Activated CD8-positive, alpha-beta memory T cell treated with anti-CD3 and anti-CD28 coated beads, Interleukin-2, amount 50 U/mL, for 1 hour (primary cell): Measurements from ENCODE around the gene TRHDE.
"Not testable (repeated sequence)": the region's sequence is repeated elsewhere in the genome, so short reads cannot be mapped to it uniquely, and the experiment has no call there.

ENCODE experiments used
- DNase-seq: peaks from one replicate; pipeline ENCODE4 v3.0.0-alpha.2; 2020; ENCODE audit errors: extremely low read depth

The TRHDE gene

DNA sequence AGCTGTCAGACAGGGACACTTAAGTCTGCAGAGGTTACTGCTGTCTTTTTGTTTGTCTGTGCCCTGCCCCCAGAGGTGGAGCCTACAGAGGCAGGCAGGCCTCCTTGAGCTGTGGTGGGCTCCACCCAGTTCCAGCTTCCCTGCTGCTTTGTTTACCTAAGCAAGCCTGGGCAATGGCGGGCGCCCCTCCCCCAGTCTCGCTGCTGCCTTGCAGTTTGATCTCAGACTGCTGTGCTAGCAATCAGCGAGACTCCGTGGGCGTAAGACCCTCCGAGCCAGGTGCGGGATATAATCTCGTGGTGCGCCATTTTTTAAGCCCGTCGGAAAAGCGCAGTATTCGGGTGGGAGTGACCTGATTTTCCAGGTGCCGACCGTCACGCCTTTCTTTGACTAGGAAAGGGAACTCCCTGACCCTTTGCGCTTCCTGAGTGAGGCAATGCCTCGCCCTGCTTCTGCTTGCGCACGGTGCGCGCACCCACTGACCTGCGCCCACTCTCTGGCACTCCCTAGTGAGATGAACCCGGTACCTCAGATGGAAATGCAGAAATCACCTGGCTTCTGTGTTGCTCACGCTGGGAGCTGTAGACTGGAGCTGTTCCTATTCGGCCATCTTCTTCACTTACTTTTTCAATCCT, 248.0 kb downstream of the TRHDE start:
- DNase-seq, result not testable (repeated sequence)

DNA sequence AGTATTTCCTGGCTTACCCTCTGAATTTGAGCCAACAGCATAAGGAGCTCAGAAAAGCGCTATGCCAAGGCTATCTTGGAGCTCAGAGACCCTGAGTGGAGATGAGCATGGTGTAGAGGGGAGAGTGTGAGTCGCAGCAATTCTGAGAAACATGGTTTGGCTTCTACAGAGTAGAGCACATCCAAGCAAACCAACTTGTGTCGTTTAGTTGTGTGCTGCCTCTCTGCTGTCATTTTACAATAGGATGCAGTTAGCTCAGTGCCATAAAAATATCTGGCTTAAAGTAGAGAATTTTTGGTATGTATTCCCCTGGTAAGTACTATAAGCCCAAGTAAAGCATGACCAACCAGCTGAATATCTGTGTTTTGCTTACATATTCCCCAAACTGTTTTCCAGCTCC, 249.2 kb downstream of the TRHDE start:
- DNase-seq, result no peak

DNA sequence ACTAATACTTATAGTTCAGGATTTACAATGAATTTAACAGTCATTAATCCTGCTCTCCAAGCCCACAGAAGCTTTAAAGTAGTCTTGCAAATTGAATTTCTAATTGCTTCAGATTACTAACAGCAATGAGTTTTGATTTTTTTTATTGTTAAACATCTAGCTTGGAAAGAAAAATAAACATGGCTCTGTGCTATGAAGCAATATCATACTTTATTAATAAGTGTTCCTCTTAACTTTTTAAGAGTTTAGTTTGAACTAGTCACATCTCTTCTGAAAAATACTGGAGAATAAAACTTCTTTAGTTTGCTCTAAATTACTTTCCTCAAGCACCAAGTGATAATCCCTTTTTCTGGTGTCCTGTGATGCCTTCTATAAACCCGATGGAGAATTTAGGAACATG, 250.2 kb downstream of the TRHDE start:
- no peak for DNase-seq

DNA sequence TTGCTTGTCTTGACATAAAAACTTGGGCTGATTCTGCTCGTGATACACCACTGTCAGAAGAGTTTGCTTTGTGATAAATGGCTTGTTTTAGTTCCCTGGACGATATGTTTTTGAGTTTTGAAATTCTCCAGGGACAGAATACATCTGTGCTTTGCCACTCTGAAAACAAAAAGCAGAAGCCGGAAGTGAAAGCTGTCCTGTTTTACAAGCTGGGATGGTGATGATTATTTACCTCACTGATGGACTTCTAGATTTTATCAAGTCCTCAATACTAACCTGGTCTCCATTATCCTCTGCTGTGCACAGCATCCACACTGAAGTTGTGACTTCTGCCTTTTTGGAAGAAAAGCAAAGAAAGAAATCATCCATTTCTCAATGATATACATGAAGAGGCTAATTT, 251.6 kb downstream of the TRHDE start:
- no peak for DNase-seq

DNA sequence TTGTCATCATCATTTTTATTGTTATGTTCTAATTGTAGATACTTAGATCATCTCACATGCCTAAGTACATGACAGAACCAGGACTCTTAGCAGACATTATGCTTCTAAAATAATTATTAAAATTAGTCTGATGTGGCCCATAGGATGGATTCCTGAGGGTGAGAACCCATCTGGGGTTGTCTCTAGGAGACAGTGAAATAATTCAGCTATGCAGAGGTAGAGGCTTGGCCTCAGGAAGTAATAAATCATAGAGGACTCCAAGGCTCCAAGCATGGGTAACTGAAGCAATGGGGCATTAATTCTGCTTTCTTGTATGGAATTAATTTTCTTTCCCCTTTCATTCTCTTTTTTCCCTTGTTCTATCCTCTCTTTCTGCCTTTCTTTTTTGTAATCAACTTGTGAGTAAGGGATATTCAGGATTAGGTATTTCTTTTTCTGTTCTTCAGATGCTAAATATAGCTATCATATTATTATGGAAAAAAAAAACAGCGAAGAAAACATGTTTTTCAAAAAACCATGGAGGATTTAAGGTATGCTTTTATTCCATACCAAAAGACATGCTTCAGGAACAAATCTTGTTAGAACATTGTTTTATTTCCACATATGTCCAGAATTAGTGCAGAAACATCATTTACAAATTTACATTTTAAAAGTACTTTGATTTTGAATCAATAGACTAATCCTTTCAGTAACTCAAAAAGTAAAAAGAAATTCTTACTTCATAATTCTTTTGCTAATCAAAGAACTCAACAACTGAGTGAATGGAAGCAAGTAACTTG, 263.2 kb downstream of the TRHDE start:
- DNase-seq, result no peak

DNA sequence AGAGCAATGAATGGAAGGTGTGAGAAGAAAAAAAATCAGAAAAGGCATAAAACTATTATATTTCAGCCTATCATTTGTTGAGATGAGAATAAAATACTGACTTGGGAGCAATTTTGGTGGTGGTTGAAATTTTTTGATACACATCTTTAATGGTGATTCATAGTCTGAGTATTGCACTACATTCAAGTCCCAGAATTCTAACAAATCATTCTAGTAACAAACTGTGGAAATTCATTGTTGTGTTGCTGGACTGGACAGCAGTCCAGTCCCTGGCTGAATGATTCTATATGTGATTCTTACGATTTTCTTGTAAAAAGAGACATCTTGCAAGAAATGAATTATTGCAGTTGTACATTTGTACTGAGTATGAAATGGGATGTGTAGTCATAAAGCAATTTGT, 268.6 kb downstream of the TRHDE start:
- no peak for DNase-seq

DNA sequence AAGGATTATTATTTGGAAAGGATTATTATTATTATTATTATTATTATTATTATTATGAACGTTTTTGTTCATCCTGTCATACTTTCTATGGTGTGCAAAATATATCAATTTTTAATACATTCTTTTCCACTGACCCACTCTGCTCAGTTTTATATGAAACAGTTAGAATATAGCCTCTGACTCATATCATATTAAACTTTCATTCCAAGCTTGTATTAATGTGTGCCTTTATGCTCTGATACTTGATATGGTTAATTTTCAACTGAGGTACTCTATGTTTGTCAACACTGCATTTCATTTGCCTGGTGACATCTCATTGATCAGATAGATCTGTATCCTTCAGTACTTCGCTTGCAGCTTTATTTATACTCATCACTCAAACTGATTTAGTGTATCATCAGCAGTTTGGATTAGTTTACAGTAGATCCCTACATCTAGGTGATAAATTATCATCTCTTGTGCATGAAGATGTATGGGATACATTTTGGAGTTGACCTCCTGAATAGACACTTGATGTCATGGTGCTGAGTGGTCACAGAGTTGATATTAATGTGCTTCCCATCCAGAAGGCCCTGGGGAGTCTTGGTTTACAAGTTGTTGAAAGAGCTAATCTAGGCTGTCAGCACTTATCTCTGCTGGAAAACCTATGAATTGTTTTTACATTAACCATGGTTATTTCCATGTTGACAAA, 271.8 kb downstream of the TRHDE start:
- DNase-seq, result no peak

DNA sequence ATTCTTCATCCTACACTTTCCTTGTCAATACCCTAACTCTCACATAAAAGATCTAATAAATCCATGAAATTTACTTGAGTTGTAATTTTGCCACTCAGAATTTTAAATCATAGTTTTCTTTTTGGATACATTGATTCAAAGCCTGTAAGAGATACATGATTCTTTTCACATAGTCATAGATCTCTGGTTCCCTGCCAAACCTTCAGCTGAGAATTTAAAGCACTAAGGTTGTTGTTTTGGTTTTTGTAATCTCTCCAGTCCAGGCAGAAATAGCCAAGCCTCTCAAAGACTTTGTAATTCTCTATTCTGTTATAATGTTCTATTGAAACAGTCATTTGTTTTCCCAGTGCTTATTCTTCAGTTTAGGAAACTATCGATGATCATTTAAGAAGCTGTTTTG, 273.9 kb downstream of the TRHDE start:
- DNase-seq, result no peak

DNA sequence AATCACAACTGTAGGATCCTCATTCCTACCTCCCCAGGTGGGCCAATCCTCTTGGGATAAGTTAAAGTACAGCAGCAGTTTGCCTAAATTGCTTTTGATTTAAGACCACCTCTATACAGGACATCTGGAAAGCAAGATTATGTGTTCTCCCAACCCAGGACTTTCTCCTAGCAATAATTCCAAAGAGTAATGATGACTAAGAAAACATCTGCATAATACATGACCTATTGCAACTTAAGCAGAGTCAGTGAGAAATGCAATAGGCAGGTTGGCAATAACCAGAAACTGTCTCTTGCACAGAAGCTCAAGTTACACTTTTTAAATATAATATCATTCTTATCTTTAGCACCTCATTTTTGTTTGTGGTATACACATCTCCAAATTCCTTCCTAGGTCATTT, 275.4 kb downstream of the TRHDE start:
- no peak for DNase-seq

DNA sequence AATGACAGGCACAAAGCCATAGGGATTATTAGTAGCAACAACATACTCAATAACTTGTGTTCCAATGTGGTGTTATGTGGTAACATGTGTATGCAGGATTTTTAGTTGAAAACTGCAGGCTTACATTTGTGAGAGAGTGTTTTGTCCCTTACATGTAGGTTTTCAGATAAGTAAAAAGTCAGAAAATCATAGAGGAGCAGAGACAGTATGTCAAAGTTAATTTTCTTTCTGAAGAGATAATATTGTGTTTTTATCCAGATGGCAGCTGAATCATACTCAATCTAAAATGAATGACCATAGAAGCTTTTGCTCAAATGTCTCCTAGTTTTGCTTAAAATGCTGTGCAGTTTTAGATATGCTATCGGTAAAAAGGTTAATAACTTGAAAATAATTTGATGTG, 277.0 kb downstream of the TRHDE start:
- DNase-seq, result no peak

DNA sequence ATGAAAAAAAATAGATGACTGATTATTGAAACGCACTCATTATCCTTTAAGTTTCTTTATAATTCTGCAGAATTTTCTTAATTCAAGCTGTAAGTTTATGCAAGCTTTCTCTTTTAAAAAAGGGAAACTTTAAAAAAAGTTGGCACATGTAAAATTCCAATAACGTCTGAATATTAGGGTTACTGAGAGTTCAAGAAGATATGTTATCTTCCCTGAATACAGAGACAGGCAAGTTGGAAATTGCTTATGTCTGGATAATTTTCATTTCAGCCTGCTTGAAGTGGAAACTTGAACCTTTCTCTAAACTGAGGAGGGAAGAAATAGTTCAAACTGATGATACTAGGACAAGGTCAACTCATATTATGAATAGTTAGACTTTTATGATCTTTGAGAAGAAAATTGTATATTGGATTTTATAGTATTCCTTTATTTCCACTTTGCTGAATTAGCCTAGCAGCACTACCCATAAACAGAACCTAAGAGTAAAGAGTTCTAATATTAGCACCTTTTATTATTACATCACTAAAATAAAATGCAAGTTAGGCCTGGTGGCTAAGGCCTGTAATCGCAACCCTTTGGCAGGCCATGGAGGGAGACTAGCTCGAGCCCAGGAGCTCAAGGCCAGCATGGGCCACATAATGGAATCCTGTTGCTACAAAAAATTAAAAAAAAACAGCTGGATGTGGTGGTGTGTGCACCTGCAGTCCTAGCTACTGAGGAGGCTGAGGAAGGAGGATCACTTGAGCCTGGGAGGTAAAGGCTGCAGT, 288.0 kb downstream of the TRHDE start:
- no peak for DNase-seq

DNA sequence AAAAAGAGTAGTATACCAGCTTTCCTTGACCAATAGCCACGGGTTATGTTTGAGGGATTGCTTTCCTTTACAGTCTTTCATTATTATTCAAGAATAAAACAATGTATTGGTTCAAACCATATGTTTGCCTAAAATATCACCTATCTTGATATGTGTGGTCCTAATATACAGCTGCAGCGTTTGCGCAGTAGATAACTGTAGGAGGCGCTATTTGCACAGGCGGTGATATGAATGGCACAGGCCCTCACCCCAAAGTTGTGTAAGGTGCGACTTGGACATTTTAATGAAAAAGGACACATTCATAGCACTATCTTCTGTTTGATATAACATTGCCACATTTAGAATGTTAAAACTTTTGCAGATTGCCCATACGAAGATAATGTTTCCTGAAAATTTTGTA, 298.4 kb downstream of the TRHDE start:
- no peak for DNase-seq

DNA sequence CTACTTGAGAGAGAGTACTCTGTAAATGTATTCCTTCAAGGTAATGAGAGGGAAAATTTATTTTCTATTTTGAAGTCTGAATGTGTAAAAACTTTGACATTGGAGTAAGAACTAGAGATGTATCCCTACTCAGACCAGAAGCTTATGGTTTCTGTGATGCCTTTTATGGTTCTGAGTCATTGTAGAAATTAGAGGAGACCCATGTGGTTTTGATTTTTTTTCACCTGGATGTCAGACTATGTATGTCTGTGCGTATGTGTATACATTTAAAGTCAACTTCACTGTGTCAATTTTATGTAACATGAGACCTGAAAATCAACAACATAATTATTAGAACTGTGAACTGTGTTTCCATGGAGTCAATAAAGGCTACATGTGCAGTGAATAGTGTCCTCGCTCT, 302.0 kb downstream of the TRHDE start:
- no peak for DNase-seq

DNA sequence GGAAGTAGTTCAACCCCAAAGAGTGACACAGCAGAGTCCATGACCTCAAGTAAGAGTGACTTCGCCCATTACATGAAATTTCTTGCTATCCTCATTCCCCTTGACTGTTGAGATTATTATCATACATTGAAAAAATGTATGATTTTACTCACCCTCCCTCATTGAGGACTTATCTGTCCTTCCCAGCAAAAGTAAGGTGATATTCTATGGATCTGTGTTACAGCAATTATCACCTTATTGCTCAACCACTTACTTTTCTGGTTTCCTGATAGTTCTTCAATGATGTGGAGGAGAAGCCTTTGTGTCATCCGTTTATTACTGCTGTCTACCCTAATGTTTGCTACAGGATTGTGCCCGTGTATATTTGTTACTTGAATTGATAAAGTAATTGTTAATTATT, 306.2 kb downstream of the TRHDE start:
- no peak for DNase-seq

DNA sequence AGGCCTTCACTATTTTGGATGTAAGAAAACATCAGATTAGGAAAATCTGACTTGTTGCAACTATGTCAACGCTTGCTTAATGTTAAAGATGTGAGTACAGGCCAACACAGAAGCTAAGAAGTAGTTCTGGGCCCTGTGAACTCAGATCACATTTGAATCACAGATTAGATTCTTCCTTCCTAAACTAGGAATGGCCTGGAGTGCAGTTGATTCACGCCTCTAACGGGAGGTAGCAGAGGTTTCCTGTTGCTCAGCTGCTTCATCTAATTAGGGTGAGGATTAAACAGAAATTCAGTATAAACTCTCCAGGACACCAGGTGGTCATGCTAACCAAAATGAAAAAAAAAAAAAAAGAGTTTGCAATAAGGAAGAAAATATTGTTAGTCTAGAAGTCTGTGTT, 314.3 kb downstream of the TRHDE start:
- DNase-seq, result no peak

DNA sequence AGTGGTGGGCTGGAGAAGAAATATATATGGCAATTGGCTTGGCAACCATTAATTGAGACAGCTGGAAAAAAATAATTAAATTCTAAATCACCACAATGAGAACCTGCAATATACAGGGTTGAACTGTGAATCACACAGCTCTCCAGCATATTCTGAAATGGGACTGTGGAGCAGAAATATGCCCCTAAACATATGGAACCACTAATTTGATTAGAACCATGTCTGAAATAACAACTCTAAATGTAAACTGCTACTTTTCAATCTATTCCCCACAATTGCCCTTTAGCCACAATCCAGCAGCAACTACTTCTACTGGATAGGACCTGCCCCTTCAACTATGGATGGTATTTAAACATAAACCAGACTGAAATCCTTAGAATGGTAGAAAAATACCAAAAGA, 330.4 kb downstream of the TRHDE start:
- no peak for DNase-seq

DNA sequence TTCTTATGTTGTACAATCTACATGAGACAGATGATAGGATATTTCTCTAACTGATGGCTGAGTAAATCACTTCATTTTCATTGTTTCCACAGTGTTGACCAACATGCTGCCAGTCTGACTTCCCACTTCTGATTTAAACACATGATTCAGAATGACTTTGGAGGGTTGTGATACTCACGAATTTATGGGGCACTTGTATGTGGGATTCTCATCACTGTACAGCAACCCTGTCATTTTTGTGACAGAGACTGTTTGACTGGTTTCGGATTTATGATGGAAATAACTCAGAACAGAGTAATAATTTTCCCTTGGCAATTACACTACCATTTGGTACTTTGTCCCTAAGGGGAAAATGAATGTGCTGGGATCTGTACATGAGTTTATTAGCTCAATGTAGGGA, 333.8 kb downstream of the TRHDE start:
- no peak for DNase-seq

DNA sequence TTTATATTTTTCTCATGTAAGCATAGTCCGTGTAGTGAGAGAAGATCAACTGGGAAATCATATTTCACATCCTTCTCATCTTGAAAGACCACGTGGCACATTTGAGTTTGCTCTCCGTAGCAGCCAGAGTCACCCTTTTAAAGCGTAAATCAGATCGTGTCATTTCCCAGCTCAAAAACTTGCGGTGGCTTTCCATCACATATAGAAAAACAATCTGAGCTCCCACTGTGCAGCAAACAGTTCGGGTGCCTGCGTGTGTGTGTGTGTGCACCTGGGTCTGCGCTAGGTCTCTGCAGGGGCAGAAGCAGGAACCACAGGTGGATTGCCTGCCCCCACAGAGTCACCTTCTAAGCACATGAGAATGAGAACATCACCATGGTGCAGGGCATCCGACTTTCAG, 338.2 kb downstream of the TRHDE start:
- DNase-seq, result no peak

DNA sequence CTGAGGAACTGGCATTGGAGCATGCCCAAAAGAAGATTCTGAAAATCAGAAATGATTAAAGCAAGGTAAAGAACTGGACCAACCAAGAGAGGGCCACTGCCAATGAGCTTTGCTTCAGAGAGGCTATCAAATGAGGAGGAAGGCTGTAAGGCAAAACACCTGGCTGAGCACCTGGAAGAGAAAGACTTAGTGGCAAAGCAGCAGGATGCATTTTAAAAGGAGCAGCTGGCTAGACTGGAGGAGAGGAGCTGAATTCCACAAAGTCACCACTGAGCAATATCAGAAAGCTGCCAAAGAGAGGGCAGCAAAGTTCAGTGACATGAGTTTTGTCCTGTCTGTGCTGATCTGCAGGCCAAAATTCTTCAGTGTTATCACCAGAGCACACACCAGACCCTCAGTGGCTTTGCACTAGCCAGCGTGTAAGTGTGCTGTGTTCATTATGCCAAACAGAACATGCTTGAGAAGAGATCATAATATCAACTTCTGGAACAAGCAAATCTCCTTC, 338.7 kb downstream of the TRHDE start:
- no peak for DNase-seq

DNA sequence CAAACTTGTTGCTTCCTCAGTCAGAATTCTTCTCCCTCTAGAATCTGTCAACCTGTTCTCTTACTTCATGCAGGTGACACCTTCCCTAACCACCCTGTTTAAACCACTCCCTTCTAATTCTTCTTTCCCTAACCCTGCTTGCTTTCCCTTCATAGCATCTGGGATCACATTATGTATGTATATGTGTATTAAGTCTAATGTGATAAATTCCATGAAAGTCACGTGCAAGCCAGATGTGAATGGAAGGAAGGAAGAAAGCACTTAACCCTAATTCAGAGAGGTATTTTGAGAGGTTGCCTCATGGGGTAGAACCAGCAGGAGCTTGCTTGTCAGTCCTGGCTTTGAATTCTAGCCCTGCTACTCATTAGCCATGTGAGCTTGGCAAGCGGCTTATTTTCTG, 340.0 kb downstream of the TRHDE start:
- no peak for DNase-seq

DNA sequence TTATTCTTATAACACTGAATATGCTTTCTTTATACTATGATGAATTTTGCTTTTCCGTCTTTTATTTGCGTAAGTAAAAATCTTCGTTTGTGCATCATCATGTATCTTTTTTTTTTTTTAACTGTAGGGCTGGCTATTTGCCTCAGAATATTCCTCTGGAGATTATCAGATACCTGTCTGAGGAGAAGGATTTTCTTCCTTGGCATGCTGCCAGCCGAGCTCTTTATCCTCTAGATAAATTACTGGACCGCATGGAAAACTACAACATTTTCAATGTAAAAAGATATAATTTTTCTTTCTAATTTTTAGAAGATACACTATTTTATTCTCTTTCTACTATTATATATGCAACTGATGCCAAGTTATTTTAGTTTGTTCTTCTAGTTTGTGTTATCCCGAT, 346.6 kb downstream of the TRHDE start:
- no peak for DNase-seq

DNA sequence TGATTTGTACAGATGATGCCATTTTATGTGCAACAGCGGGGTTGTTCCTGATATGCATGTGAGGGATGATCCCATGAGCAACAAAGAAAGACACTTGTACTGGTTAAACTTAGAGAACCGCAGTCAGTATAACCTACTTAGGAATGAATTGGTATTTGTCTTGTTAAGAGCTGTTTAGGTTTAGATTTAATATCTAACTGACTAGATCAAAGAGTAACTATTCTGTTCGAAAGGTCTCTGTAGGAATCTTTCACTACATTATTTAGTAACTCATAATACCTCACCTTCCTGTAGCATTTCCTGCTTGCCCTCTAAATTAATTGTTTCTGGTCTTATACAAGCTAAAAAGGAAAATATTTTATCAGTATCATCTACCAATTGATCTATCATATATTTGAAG, 350.4 kb downstream of the TRHDE start:
- DNase-seq, result no peak
